Astrocyte (in vitro differentiated cells and primary cell): ENCODE data around the gene HVCN1.

Experiments used
- EZH2 ChIP-seq: IDR thresholded peaks from 2 replicates; pipeline ENCODE4 v1.6.1; 2012; ENCODE audit warnings: mild to moderate bottlenecking, low read length, inconsistent platforms; ENCODE audit not compliant: insufficient read depth
- TF ChIP-seq, protein P1 (sequence below): IDR thresholded peaks from 2 replicates; pipeline ENCODE4 v1.5.1; 2011; ENCODE audit warnings: low read depth, mild to moderate bottlenecking, inconsistent platforms, low read length, moderate library complexity; ENCODE audit not compliant: insufficient read depth

DNA sequence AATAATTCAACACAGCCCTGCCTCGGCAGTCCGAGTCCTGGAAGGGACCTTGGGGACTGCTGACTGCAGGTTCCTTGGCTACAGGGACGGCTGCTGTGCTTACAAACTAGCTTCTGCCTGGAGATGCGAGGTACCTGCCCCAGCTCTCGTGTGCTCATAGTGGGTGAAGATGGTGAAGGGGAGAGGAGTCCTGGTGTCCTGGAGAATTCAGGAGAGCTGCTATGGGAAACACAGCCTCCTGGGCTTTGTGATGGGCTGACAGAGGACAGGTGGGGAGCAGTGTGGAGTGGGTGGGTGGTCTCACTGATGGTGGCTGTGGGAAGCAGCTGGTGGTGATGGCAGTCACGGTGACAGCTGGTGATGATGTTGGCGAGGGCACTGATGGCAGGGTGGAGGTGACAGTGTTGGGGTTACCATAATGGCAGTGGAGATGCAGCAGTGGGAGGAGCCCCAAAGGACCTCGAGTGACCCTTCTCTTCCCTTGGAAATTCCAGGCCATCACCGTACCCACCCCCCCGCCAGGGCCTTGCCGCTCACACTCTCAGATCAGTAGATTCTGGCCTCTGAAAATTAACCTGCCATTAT is 32.8 kb downstream of the HVCN1 start:
- TF ChIP-seq, protein P1, sequence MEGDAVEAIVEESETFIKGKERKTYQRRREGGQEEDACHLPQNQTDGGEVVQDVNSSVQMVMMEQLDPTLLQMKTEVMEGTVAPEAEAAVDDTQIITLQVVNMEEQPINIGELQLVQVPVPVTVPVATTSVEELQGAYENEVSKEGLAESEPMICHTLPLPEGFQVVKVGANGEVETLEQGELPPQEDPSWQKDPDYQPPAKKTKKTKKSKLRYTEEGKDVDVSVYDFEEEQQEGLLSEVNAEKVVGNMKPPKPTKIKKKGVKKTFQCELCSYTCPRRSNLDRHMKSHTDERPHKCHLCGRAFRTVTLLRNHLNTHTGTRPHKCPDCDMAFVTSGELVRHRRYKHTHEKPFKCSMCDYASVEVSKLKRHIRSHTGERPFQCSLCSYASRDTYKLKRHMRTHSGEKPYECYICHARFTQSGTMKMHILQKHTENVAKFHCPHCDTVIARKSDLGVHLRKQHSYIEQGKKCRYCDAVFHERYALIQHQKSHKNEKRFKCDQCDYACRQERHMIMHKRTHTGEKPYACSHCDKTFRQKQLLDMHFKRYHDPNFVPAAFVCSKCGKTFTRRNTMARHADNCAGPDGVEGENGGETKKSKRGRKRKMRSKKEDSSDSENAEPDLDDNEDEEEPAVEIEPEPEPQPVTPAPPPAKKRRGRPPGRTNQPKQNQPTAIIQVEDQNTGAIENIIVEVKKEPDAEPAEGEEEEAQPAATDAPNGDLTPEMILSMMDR, result no peak
- TF ChIP-seq EZH2, result no peak
